K562 treated with DMSO at 1 percent for 48 hours (cell line): ENCODE results near the gene YIPF4. TPM values are rescaled to one million over a fixed set of nuclear protein-coding genes. Genes with fewer than 3 reads are reported as not detected.

Source experiments
- total RNA-seq: library from RNA; unstranded; fragments of 300-600 nt; gene quantifications from 2 replicates; pipeline ENCODE4 v1.2.3, GENCODE V29; 2022; ENCODE audit warnings: low replicate concordance; ENCODE audit errors: extremely low read depth

YIPF4 gene
- not detected in 2 replicates for total RNA-seq

GRCh38 chr2:32277674-32278477 is at the start of gene YIPF4:
Gene YIPF4 (plus strand): TSS chr2:32277904. CDS start chr2:32278156, 252 bp downstream.

DNA sequence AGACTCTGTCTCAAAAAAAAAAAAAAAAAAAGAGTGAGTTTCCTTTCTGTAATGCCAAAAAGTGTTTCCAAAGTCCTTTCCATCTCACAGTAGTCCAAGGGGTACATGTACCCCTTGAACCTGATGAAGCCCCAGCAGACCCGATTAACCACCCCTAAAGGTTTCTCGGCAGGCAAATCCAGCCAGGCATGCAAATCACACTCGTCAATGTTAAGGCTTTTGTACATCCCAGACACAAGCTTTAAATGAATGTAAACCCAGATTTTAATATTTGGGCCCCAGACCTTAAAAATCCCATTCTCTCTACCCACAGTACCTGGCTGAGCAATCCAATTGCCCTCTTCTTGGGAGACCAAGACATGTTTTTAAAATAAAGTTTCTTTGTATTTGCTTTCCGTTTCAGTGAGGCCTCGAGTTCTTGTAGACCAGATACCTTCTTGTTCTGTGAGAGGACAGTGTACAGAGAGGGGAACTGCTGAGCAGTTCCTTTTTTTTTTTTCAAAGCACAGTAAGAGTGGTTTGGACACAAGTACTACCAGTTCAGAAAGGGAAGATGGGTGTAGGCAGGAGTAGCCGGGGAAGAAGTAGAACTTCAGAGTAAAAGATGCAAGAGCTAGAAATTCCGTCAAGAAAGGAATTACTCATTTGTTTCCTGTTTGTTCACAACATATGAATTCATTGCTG is 13.1 kb upstream of the YIPF4 start, which contains the start of gene NLRC4:
Gene NLRC4, minus strand, starts transcription at position 465 of the 684 bp plus-strand sequence. CDS start 8,111 bp downstream, outside the sequence.

GRCh38 chr2:32356681-32357317 is 79.1 kb downstream of the YIPF4 start, which contains the start of gene BIRC6:
Gene BIRC6 (plus strand): TSS chr2:32357023. CDS start chr2:32357162, 139 bp downstream.

Other genes with a start within 250 kb of the YIPF4 start
- not detected in 2 replicates for gene DPY30, start 238.1 kb upstream of the YIPF4 start, total RNA-seq
- gene SPAST, start 214.3 kb upstream of the YIPF4 start, total RNA-seq: not detected in 2 replicates
- gene SLC30A6, start 112.0 kb upstream of the YIPF4 start, total RNA-seq: not detected in 2 replicates
- gene NLRC4, start 13.0 kb upstream of the YIPF4 start, total RNA-seq: not detected in 2 replicates
- gene BIRC6, start 79.1 kb downstream of the YIPF4 start, total RNA-seq: not detected in 2 replicates